HEK293 (cell line): ENCODE measurements around the gene DEDD2.

Source experiments
- CTCF ChIA-PET: fragments of 350-600 bp; formaldehyde crosslinking; extraction: SDS; loops from one replicate; lab custom pipeline; 2021; ENCODE audit warnings: antibody characterized with exemption; lab: Yijun Ruan, JAX
- POLR2A ChIA-PET: fragments of 300-600 bp; formaldehyde crosslinking; extraction: SDS; loops from one replicate; lab custom pipeline; 2020; ENCODE audit warnings: antibody characterized with exemption, inconsistent platforms; lab: Yijun Ruan, JAX
- H3K27ac ChIP-seq: fragments of 200-500 bp; sonication (Bioruptor generic); 2 replicates; pipeline ENCODE4 v1.5.1; 2014; ENCODE audit warnings: low read depth, low read length, control low read depth, inconsistent platforms; ENCODE audit errors: extremely low read depth
- H3K36me3 ChIP-seq, 2 experiments: fragments of 200-500 bp in 1 of 2; sonication (Bioruptor generic) in 1 of 2; 1 replicate in 1 of 2; 2 replicates in 1 of 2; pipeline ENCODE4 v1.5.1; 2014 to 2017; ENCODE audit warnings: inconsistent platforms in 2 of 2, low read length in 2 of 2; ENCODE audit not compliant: control insufficient read depth in 2 of 2, insufficient read depth in 1 of 2
- H3K4me1 ChIP-seq: fragments of 200-500 bp; sonication (Bioruptor generic); 2 replicates; pipeline ENCODE4 v1.5.1; 2014; ENCODE audit warnings: mild to moderate bottlenecking, low read length, inconsistent platforms; ENCODE audit not compliant: control insufficient read depth, insufficient read depth
- H3K4me3 ChIP-seq: 2 replicates; pipeline ENCODE4 v1.5.1; 2011; ENCODE audit warnings: low read depth, mild to moderate bottlenecking, control low read depth, low read length, moderate library complexity
- H3K9me3 ChIP-seq: fragments of 200-500 bp; sonication (Bioruptor generic); 2 replicates; pipeline ENCODE4 v1.5.1; 2014; ENCODE audit warnings: low read depth, low read length, inconsistent platforms; ENCODE audit not compliant: control insufficient read depth, insufficient read depth
- BCL11A ChIP-seq: fragments of 450-650 bp; formaldehyde crosslinking; IDR thresholded peaks from 2 replicates; pipeline ENCODE4 v1.5.1; 2016; ENCODE audit warnings: low read depth, missing biosample characterization, missing genetic modification characterization
- BCL6B ChIP-seq: fragments of 450-650 bp; formaldehyde crosslinking; IDR thresholded peaks from 2 replicates; pipeline ENCODE4 v1.5.1; 2017; ENCODE audit warnings: missing biosample characterization, missing genetic modification characterization
- GLI2 ChIP-seq: fragments of 450-650 bp; formaldehyde crosslinking; IDR thresholded peaks from 2 replicates; pipeline ENCODE4; 2017; ENCODE audit warnings: missing biosample characterization, missing genetic modification characterization, low read depth, borderline replicate concordance
- GLIS2 ChIP-seq: fragments of 450-650 bp; formaldehyde crosslinking; IDR thresholded peaks from 2 replicates; pipeline ENCODE4 v1.5.1; 2016; ENCODE audit warnings: missing biosample characterization, missing genetic modification characterization
- HOXD13 ChIP-seq: sonication (generic); formaldehyde crosslinking; IDR thresholded peaks from 2 replicates; pipeline ENCODE4 v1.8.0; 2022; ENCODE audit warnings: missing genetic modification reagents, borderline replicate concordance
- INSM2 ChIP-seq: fragments of 450-650 bp; formaldehyde crosslinking; IDR thresholded peaks from 2 replicates; pipeline ENCODE4 v1.5.1; 2016; ENCODE audit warnings: missing biosample characterization, missing genetic modification characterization
- KLF17 ChIP-seq: fragments of 450-650 bp; formaldehyde crosslinking; IDR thresholded peaks from 2 replicates; pipeline ENCODE4 v1.5.1; 2016; ENCODE audit warnings: missing biosample characterization, missing genetic modification characterization
- KLF8 ChIP-seq: fragments of 450-650 bp; formaldehyde crosslinking; IDR thresholded peaks from 2 replicates; pipeline ENCODE4 v1.5.1; 2016; ENCODE audit warnings: missing biosample characterization, missing genetic modification characterization
- PRDM1 ChIP-seq: fragments of 450-650 bp; formaldehyde crosslinking; IDR thresholded peaks from 2 replicates; pipeline ENCODE4; 2016; ENCODE audit warnings: missing biosample characterization, missing genetic modification characterization
- SP3 ChIP-seq: fragments of 450-650 bp; formaldehyde crosslinking; IDR thresholded peaks from 2 replicates; pipeline ENCODE4 v1.5.1; 2016; ENCODE audit warnings: missing biosample characterization, missing genetic modification characterization
- ZBTB10 ChIP-seq: fragments of 450-650 bp; formaldehyde crosslinking; IDR thresholded peaks from 2 replicates; pipeline ENCODE4 v1.5.1; 2016; ENCODE audit warnings: missing biosample characterization, missing genetic modification characterization
- ZBTB17 ChIP-seq: fragments of 450-650 bp; formaldehyde crosslinking; IDR thresholded peaks from 2 replicates; pipeline ENCODE4 v1.5.1; 2016; ENCODE audit warnings: missing biosample characterization, missing genetic modification characterization
- ZBTB20 ChIP-seq: fragments of 450-650 bp; formaldehyde crosslinking; IDR thresholded peaks from 2 replicates; pipeline ENCODE4 v1.5.1; 2016; ENCODE audit warnings: missing biosample characterization, missing genetic modification characterization
- ZBTB21 ChIP-seq: fragments of 450-650 bp; formaldehyde crosslinking; IDR thresholded peaks from 2 replicates; pipeline ENCODE4 v1.5.1; 2017; ENCODE audit warnings: missing biosample characterization, missing genetic modification characterization
- ZBTB44 ChIP-seq: fragments of 450-650 bp; IDR thresholded peaks from 2 replicates; pipeline ENCODE4 v1.5.1; 2018; ENCODE audit warnings: missing biosample characterization, mild to moderate bottlenecking, missing genetic modification characterization
- ZBTB8A ChIP-seq: fragments of 450-650 bp; formaldehyde crosslinking; IDR thresholded peaks from 2 replicates; pipeline ENCODE4 v1.5.1; 2016; ENCODE audit warnings: missing biosample characterization, missing genetic modification characterization
- ZNF10 ChIP-seq: fragments of 450-650 bp; formaldehyde crosslinking; IDR thresholded peaks from 2 replicates; pipeline ENCODE4 v1.5.1; 2017; ENCODE audit warnings: missing biosample characterization, missing genetic modification characterization
- ZNF112 ChIP-seq: fragments of 450-650 bp; formaldehyde crosslinking; IDR thresholded peaks from 2 replicates; pipeline ENCODE4 v1.5.0; 2017; ENCODE audit warnings: missing biosample characterization, missing genetic modification characterization
- ZNF239 ChIP-seq: fragments of 450-650 bp; formaldehyde crosslinking; IDR thresholded peaks from 2 replicates; pipeline ENCODE4 v1.5.1; 2016; ENCODE audit warnings: missing biosample characterization, missing genetic modification characterization
- ZNF24 ChIP-seq: fragments of 450-650 bp; formaldehyde crosslinking; IDR thresholded peaks from 2 replicates; pipeline ENCODE4 v1.5.1; 2016; ENCODE audit warnings: missing biosample characterization, missing genetic modification characterization
- ZNF266 ChIP-seq: fragments of 450-650 bp; formaldehyde crosslinking; IDR thresholded peaks from 2 replicates; pipeline ENCODE4 v1.5.1; 2016; ENCODE audit warnings: missing biosample characterization, missing genetic modification characterization, low read depth
- ZNF335 ChIP-seq: fragments of 450-650 bp; formaldehyde crosslinking; conservative IDR thresholded peaks from 2 replicates; pipeline ENCODE4 v1.5.1; 2016; ENCODE audit warnings: missing biosample characterization, missing genetic modification characterization
- ZNF366 ChIP-seq: fragments of 450-650 bp; formaldehyde crosslinking; conservative IDR thresholded peaks from 2 replicates; pipeline ENCODE4 v1.5.1; 2016; ENCODE audit warnings: missing biosample characterization, missing genetic modification characterization
- ZNF398 ChIP-seq: fragments of 450-650 bp; formaldehyde crosslinking; IDR thresholded peaks from 2 replicates; pipeline ENCODE4 v1.5.1; 2017; ENCODE audit warnings: missing biosample characterization, missing genetic modification characterization
- ZNF501 ChIP-seq: fragments of 450-650 bp; formaldehyde crosslinking; IDR thresholded peaks from 2 replicates; pipeline ENCODE4 v1.5.1; 2016; ENCODE audit warnings: missing biosample characterization, missing genetic modification characterization
- ZNF561 ChIP-seq: fragments of 450-650 bp; IDR thresholded peaks from 2 replicates; pipeline ENCODE4 v1.5.1; 2018; ENCODE audit warnings: missing biosample characterization, missing genetic modification characterization, borderline replicate concordance
- ZNF600 ChIP-seq: fragments of 450-650 bp; formaldehyde crosslinking; IDR thresholded peaks from 2 replicates; pipeline ENCODE4 v1.5.1; 2016; ENCODE audit warnings: missing biosample characterization, missing genetic modification characterization
- ZNF660 ChIP-seq: fragments of 450-650 bp; IDR thresholded peaks from 2 replicates; pipeline ENCODE4 v1.5.1; 2018; ENCODE audit warnings: missing biosample characterization, mild to moderate bottlenecking, missing genetic modification characterization
- ZNF843 ChIP-seq: fragments of 450-650 bp; formaldehyde crosslinking; IDR thresholded peaks from 2 replicates; pipeline ENCODE4 v1.5.1; 2016; ENCODE audit warnings: missing biosample characterization, missing genetic modification characterization

The DEDD2 gene

GRCh38 chr19:42191855-42192254 lies 25.6 kb downstream of the DEDD2 start:
- POLR2A ChIA-PET = no interaction called here
- peaks cover 5% of the 10 kb centered on the region; the same call in 1 of the 2 replicates for H3K4me1 ChIP-seq
- no peak overlapping the region for H3K4me3 ChIP-seq
- peaks cover 4% of the 10 kb centered on the region for H3K9me3 ChIP-seq
- H3K27ac ChIP-seq = no peak overlapping the region
- CTCF ChIA-PET = interaction anchor here (0.6 to 1.3 kb wide), 4 partner anchors 9 to 82 kb away, joined by 3 to 6 read pairs (median 4); no protein-coding TSS in a partner anchor
- peaks cover 0 to 8% of the 10 kb centered on the region in 2 experiments; a peak in 2 of 3 replicates for H3K36me3 ChIP-seq
- peak; percentile 47; the same call in 1 of the 2 replicates for TF ChIP-seq ZBTB21 (tag by site-specific recombination)
- TF ChIP-seq PRDM1 (tag by site-specific recombination) = 0 out of 2 replicates have a peak, but pooled peaks have one; percentile 44
- no peak for TF ChIP-seq ZNF561
- TF ChIP-seq KLF8 = peak; percentile 33; the same call in 1 of the 2 replicates
- 0 out of 2 replicates have a peak, but pooled peaks have one; percentile 28 for TF ChIP-seq ZNF335 (tag by site-specific recombination)
- no peak for TF ChIP-seq ZNF501 (tag by site-specific recombination)
- TF ChIP-seq KLF17 (tag by site-specific recombination) = peak; percentile 92
- no peak for TF ChIP-seq ZBTB44
- 0 out of 2 replicates have a peak, but pooled peaks have one; percentile 48 for TF ChIP-seq ZBTB10 (tag by site-specific recombination)
- peak; percentile 68; the same call in 1 of the 2 replicates for TF ChIP-seq ZNF600 (tag by site-specific recombination)
- peak; percentile 53; the same call in 1 of the 2 replicates for TF ChIP-seq SP3 (tag by site-specific recombination)
- TF ChIP-seq ZNF843 (tag by site-specific recombination) = peak; percentile 53; the same call in 1 of the 2 replicates
- no peak for TF ChIP-seq ZNF266
- TF ChIP-seq INSM2 = peak; percentile 70; the same call in 1 of the 2 replicates
- no peak for TF ChIP-seq ZBTB20
- TF ChIP-seq ZNF10 = peak; percentile 82; the same call in 1 of the 2 replicates
- peak; percentile 93 for TF ChIP-seq ZNF366 (tag by site-specific recombination)
- TF ChIP-seq ZNF24 (tag by site-specific recombination) = peak; percentile 74; the same call in 1 of the 2 replicates
- peak; percentile 59 for TF ChIP-seq BCL6B (tag by site-specific recombination)
- no peak for TF ChIP-seq ZNF112 (tag by site-specific recombination)
- peak; percentile 31; the same call in 1 of the 2 replicates for TF ChIP-seq BCL11A (tag by site-specific recombination)
- peak; percentile 71 for TF ChIP-seq ZNF398 (tag by site-specific recombination)
- TF ChIP-seq ZBTB8A = no peak
- TF ChIP-seq GLIS2 = peak; percentile 45; the same call in 1 of the 2 replicates
- peak; percentile 56 for TF ChIP-seq ZBTB17 (tag by site-specific recombination)
- TF ChIP-seq HOXD13 (CRISPR knock-in tag) = no peak
- TF ChIP-seq GLI2 (tag by site-specific recombination) = no peak
- no peak for TF ChIP-seq ZNF239 (tag by site-specific recombination)
- peak; percentile 54; the same call in 1 of the 2 replicates for TF ChIP-seq ZNF660 (tag by site-specific recombination)
